GM20000 (cell line): ENCODE measurements around the gene PI4KB.

Source experiments
- DNase-seq: peaks from one replicate; pipeline ENCODE4 v3.0.0; 2012; ENCODE audit warnings: low spot score
- TF ChIP-seq, protein P1 (sequence below): IDR thresholded peaks from 2 replicates; pipeline ENCODE4 v1.5.1; 2012; ENCODE audit warnings: mild to moderate bottlenecking, control low read depth; ENCODE audit errors: extremely low read depth, missing control alignments

Gene PI4KB

DNA sequence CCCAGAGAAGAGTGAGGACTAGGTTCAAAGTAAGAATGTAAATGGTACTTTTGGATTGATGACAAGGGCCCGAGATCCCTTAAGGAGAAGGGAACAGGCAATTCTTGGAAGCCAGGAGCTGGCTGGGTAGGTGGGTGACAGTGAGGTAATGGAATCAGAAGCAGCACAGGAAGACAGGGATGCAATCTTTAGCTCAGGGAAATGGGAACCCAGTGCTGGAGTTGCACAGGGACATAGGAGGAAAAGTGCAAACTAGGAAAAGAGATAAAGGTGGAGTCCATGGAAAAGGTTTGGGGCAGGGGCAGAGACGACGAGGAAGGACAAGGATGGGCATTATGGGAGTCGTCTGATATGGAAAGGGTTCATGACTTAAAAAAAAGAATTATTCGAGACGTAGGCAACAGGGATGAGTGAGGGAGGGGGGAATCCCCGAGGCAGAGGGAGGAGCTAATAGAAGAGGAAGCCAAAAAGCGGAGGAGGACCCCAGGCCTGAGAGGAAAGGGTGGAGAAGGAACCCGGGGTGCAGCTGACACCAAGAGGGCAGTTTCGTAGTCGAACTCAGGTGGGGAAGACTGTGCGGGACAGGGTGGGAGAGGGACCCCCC is 495 bp downstream of the PI4KB start:
- DNase-seq, result peak; percentile 89
- TF ChIP-seq, protein P1, sequence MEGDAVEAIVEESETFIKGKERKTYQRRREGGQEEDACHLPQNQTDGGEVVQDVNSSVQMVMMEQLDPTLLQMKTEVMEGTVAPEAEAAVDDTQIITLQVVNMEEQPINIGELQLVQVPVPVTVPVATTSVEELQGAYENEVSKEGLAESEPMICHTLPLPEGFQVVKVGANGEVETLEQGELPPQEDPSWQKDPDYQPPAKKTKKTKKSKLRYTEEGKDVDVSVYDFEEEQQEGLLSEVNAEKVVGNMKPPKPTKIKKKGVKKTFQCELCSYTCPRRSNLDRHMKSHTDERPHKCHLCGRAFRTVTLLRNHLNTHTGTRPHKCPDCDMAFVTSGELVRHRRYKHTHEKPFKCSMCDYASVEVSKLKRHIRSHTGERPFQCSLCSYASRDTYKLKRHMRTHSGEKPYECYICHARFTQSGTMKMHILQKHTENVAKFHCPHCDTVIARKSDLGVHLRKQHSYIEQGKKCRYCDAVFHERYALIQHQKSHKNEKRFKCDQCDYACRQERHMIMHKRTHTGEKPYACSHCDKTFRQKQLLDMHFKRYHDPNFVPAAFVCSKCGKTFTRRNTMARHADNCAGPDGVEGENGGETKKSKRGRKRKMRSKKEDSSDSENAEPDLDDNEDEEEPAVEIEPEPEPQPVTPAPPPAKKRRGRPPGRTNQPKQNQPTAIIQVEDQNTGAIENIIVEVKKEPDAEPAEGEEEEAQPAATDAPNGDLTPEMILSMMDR, result no peak

DNA sequence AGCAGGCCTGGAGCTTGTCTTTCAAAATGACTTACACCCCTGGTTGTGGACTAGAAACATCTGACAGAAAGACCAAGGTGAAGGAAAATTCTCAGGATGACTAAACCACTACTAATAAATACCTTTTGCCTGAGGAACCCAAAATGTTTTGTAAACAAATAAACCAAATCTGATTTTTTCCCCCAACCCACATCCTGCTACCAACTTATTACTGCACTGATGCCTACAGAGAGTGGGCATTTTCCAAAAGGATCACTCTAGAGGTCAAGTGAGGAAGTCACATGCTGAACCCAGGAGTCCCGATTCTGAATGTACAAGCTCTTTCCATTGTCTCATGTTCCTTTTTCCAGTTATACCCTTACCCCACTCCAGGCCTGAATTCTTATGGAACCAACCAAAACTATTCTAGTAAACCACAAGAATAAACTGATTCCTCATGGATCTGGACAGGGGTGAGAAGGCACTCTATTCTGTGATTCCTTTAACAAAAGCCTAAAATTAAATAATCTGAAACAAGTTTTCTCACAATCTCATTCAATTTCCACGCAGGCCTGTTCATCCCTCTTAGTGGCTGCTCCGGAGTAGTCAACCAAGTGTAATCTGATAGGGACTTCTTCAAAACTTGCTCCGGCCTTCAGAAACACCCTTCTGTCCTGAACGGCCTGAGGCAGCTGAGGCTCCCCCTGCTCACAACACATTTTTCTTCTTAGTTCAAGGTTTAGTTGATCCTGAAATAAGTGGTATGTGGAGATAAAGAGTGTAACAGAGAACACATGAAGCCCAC is 1.4 kb downstream of the PI4KB start:
- DNase-seq, result no peak
- TF ChIP-seq, protein P1, result no peak

DNA sequence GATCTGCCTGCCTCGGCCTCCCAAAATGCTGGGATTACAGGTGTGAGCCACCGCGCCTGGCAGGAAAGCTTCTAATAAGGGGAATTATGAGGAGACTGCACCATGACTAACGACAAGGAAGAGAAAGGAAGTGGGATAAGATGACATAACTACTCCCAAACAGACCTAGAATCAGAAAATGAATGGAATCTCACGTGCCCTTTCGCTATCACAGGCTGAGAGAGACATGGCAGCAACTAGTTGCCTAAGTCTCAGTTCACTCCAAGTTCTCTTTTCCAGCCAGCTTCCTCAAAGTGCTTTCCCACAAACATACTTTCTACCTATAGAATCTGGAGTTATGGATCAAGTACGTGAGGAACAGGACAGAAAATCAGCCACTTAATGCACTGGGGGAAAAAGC is 2.0 kb downstream of the PI4KB start:
- TF ChIP-seq, protein P1, result no peak
- no peak for DNase-seq

DNA sequence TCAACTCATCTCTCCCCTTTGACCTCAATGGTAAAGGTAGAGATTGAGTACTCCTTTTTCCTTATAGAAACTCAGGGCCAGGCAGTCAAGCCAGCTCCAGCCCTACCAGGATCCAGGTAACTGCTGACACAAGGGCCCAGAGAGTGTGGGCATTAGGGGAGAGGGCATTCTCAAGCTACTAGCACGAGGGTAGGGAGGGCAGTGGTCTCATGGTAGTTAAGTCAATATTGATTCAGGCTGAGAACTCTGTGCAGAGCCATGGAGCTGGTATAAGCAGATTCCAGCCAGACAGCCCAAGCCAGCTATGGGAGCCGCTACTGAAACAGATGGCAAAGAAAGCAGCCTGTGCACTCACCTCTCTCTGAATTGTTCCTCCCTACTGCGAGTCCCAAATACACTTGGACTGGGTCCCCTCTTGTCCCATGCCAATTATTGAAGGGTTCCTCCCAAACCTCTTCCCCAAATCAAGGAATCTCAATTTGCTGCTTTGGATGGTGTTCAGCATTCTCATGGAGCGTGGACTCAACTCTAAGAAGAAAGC is 2.8 kb downstream of the PI4KB start:
- TF ChIP-seq, protein P1, result no peak
- DNase-seq, result no peak

DNA sequence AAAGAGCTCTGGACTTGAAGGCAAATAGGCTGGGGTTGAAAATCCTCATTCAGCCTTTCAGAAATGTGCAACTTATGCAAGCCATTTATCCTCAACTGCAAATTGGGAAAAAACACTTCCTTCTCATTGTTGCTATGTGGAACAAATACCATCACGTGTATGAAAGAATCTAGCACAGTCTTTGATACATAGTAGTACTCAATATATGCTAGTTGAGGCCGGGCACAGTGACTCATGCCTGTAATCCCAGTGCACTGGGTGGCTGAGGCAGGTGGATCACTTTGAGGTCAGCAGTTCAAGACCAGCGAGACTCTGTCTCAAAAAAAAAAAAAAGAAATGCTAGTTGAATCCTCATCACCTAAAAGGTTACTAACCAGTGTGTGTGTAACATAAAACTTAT is 8.2 kb downstream of the PI4KB start:
- DNase-seq, result no peak
- TF ChIP-seq, protein P1, result no peak

DNA sequence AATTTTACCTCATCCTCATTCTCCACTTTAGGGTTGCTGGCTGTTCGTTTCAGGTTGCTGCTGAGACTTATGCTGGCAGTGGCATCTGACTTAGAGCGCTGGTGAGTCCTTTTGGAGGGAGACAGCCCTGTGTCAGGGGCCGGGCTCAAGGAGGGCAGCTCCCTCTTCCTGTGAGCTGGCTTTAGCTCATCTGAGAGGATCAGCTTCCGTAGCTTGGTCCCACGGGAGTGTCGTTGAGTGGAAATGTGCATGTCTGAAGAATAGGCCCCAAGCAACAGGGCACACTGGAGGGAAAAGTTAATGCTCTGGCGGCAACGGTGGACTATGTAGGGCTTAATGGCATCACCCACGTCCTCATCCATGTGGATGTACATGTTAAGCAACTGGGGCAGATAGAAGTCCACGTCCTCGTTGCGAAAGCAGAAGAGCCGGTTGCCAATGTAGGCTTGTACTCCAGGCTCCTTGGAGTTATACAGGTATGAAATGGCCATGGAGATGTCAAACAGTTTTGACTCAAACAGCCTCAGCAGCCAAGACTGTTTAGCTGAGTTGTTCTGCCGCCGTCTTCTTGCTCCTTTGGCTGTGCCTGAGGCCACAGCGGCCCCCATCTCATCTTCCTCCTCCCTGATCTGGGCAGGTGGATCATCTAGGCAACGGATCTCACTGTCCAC is 11.5 kb downstream of the PI4KB start:
- no peak for DNase-seq
- TF ChIP-seq, protein P1, result no peak
